ENCODE results near the gene CLIP4.

DNA sequence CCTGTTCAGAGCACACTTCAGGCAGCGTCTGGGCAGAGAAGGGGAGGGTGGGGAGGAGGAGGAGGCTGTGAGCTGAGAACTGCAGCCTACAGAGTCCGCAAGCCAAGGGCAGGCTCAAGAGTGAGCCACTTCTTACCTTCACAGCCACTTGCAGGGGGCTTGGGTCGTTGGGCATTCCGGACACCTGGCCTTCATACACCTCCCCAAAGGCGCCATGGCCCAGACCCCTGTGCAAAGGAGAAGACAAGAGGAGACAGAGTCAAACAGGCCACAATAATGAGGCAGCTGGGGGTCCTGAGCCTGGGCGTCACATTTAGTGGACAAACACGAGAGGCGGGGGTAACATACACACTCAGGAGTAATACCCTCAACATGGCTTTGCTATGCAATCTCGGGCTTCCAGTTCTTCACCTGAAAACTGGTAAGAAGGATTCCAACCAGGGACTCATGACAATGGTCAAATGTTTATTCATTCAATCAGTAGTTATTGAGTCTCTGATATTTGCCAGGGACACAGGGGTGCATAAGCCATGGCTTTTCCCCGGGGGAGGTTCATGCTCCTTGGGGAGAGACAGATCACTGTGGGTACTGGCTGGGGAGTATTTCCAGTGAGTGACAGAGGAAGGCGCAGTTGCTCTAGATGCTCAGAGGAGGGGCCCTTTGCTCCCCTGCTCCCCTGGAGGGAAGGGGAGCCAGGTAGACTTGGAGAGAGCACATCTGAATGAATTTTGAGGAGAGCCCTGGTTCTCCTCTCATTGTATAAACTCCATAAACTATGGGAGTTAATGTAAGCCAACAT, 107.4 kb downstream of the CLIP4 start:
- TF ChIP-seq, protein P1, sequence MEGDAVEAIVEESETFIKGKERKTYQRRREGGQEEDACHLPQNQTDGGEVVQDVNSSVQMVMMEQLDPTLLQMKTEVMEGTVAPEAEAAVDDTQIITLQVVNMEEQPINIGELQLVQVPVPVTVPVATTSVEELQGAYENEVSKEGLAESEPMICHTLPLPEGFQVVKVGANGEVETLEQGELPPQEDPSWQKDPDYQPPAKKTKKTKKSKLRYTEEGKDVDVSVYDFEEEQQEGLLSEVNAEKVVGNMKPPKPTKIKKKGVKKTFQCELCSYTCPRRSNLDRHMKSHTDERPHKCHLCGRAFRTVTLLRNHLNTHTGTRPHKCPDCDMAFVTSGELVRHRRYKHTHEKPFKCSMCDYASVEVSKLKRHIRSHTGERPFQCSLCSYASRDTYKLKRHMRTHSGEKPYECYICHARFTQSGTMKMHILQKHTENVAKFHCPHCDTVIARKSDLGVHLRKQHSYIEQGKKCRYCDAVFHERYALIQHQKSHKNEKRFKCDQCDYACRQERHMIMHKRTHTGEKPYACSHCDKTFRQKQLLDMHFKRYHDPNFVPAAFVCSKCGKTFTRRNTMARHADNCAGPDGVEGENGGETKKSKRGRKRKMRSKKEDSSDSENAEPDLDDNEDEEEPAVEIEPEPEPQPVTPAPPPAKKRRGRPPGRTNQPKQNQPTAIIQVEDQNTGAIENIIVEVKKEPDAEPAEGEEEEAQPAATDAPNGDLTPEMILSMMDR (conservative IDR thresholded peaks at IDR 0.05; ENCODE audit: low read length): no peak
- no peak for TF ChIP-seq EZH2phosphoT487 (IDR thresholded peaks at IDR 0.05; ENCODE audit: borderline replicate concordance)

Data from Loucy (cell line).